GM04503 (cell line): Measurements from ENCODE around the gene FILIP1.
A peak's percentile ranks its signal among the peaks of the same experiment; 100 is the strongest.
"Not testable (repeated sequence)": the region's sequence is repeated elsewhere in the genome, so short reads cannot be mapped to it uniquely, and the experiment has no call there.

ENCODE experiments used
- DNase-seq: peaks from one replicate; pipeline ENCODE4 v3.0.0-alpha.2; 2012; ENCODE audit warnings: low read depth

Gene FILIP1

DNA sequence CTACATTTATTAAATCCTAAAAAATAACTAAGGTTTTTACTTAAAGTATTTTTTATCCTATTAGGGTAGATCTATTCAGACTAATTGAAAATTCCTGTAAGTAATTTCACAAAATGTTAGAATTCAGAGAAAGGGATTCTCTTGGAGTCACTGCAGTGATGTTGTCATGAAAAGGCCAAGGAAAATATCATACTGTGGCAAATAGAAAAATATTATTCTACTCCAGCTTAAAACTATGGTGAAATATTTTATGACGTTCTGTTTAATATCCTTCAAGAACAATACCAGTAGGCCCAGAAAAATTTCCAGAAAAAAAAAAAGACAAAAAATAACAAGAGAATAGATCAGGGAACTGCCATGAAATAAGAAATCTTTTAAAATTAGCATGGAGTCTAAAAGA lies 73.6 kb downstream of the FILIP1 start:
- DNase-seq, result no peak

DNA sequence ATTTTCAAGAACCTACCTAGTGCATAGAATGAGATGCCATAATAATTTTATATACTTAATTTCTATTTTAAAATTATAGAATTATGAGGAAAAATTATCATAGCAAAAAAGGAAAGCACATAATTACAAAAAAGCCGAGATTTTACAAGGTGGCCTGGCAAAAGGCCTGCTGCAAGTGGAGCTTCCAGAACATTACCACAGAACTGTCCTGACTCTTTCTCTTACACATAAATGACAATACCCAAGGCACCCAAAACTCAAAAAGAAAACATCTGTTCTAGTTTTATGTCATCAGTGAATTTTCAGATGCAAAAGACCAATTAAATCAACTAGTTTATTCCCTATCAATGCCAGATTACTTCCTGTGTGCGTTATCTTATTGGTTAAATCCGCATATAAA lies 74.2 kb downstream of the FILIP1 start:
- DNase-seq, result no peak

- DNase-seq, result no peak
Measured at GRCh38 chr6:75418233-75418632, 75.4 kb downstream of the FILIP1 start.

- no peak for DNase-seq
Measured at GRCh38 chr6:75416443-75416842, 77.2 kb downstream of the FILIP1 start.

DNA sequence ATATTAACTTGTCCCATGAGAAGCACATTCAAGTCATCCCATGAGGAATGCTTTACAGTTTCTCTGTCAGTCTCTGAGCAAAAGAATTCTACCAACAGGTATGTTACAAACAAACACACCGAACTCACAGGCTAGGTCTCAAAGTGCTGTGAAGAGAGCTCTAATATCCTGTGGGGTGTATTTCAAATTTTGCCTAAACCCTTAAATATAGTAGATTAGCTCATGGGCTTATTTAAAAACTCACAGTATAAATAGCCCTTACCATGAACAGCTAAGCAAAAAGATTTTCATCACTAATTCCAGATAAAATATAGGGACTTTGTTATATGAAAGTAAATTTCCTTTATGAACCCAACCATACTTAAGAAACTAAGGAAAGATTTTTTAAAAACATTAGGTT lies 77.8 kb downstream of the FILIP1 start:
- DNase-seq, result no peak

DNA sequence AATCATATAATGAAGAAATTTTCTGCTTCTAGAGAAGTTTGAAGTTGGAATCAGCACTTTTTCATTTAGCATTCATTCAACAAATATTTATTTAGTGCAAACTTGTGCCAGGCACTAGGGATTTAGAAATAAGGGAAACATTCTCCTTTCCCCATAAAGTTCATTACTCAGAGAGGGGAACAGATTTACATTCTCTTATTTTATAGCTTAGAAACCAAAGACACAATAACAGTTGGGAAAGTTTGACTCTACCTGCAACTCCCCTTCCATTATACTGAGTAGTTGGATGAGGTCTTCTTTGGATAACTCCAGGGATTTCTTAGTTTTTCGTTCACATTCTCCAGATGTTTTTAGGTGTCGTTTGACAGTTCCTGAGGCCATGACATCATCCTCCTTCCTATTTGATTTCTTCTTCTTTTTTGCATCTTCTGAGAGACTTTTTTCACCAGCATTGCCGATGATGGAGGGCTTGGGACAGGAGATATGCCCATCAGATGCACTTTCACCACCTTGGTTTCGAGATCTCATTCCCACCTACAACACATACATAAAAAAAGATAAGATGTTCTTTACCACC lies 79.1 kb downstream of the FILIP1 start:
- no peak for DNase-seq

DNA sequence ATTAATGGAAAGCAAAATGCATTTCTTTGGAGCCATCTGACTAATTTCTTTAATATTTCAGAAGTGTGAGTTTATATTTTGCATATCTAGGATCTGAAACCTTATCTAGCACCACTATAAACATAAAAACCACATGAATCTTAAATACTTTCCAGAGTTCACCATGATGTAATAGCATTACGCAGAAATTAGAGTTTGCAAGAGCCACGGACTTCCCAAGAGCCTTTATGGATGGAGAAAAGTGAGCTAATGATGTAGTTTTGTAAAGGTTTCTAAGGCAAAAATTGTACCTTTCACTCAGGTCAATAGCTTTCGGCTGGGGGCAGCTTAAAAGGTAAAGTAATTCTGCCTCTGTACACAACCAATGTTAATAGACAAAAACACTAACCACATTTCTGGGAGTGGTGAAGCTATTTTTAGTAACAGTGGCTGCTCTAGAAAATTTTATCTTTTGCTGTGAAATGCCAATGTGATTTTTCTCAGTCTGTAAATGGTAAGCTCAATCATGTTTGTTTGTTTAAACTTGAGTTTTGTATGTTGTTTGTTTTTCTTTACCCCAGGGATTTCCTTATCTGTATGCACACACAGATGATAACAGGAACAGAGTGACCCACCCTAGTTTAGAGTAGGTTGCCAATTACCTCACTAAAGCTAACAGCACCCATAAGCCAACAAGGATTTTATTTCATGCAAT lies 80.5 kb downstream of the FILIP1 start:
- no peak for DNase-seq

DNA sequence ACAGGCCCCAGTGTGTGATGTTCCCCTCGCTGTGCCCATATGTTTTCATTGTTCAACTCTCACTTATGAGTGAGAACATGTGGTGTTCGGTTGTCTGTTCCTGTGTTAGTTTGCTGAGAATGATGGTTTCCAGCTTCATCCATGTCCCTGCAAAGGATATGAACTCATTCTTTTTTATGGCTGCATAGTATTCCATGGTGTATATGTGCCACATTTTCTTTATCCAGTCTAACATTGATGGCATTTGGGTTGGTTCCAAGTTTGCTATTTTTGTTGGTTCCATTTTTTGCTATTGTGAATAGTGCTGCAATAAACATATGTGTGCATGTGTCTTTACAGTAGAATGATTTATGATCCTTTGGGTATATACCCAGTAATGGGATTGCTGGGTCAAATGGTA lies 83.0 kb downstream of the FILIP1 start:
- not testable (repeated sequence) for DNase-seq

- DNase-seq, result no peak
Measured at GRCh38 chr6:75409928-75410327, 83.7 kb downstream of the FILIP1 start.

DNA sequence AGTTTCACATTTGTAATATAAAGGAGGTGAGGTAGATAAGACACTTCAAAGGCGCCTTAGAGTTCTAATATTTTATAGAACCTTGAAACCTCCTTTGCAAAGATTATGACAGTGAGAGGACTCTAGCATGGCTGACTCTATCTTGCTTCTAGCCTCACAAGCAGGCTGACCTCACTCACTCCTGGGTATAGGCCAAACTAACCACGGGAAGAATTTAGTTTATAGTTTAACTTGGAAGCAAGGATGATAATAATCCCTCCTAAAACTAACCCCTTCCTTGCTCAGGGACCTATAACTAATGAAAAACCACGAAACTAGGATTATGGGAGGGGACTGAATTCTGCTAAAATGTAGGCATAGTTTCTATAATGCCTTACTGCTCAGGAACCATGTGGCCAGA lies 84.3 kb downstream of the FILIP1 start:
- DNase-seq, result no peak

DNA sequence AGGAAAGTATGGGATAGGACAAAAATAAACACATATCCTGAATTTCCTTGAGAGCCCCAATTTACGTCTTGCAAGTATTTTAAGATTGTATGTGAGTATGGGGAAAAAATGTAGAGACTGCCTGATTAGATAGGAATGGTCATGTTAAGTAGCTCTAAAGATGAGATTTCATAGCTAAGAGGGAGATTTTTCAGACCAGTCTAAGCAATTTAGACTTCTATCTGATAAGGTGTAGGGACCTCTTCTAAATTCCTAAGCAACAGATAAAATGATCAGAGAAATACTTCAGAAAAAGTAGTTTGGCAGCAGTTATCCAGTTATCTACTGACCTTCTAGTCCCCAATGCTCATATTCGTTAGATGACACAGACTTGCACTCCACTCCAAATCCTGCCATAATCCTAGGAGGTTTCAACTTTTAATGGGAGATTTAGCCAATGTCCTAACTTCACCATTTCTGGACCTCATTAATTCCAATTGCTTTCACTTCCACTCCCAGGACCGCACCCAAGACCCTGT lies 90.0 kb downstream of the FILIP1 start:
- no peak for DNase-seq

GRCh38 chr6:75402296-75402695 lies 91.3 kb downstream of the FILIP1 start:
- DNase-seq, result peak; percentile 61

GRCh38 chr6:75397656-75398465 lies 95.7 kb downstream of the FILIP1 start:
- peak; percentile 31 for DNase-seq

- no peak for DNase-seq
Measured at GRCh38 chr6:75397171-75397570, 96.4 kb downstream of the FILIP1 start.

- DNase-seq, result no peak
Measured at GRCh38 chr6:75396005-75396800, 97.4 kb downstream of the FILIP1 start.

DNA sequence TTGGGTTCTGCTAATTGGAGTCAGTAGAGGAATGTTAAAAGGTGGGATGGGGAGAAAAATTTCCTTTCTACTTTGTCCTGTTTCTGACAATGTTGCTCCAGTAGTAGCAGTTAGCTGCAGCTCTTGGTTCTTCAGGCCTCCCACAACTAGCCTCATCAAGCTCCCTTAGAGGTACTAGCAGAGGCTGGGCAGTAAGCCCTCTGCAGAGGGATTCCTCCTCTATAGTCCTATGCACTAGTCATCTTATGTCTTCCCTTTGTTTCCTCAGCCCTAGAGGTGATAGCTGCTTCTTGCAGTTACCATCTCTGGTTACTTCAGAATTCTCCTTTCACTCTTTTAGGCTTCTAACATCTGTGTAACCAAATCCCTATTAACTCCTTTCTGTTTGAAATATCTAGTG lies 99.8 kb downstream of the FILIP1 start:
- DNase-seq, result no peak

DNA sequence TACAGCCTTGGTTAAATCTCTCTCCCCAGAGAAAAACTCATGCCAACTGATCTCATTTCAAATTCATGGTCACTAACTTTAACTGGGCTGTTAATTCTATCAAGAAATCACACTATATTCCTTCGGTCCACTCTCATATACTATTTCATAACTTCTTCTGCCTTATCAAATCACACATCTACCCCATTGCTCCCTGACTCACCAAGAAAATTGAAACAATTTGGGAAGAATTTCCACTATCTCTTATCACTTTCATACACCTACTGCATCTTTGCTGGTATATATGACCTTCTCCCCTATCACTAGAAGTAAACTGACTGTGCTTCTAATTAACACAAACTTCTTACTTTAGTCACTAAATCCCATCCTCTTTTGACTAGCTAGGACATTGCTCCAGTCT lies 102.3 kb downstream of the FILIP1 start:
- DNase-seq, result no peak

GRCh38 chr6:75386050-75386770 lies 107.4 kb downstream of the FILIP1 start:
- DNase-seq, result peak; percentile 67

DNA sequence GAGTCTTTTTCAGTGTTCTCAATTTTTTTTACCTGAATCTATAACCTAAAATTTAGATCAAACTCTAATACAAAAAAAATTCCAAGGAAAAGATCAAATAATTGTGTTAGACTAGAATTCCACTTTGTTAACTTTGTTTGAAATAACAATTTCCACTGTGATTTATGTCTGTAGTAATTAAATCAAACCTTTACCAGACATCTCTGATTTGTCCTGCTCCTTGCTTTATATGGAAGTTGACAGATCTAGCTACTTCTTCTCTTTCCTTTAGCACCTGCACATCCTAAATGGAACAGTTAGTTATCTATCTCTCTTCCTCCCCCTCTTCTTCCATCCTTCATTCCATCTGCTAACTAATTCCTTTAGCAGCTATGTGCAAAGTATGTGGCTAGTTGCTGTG lies 109.5 kb downstream of the FILIP1 start:
- no peak for DNase-seq

DNA sequence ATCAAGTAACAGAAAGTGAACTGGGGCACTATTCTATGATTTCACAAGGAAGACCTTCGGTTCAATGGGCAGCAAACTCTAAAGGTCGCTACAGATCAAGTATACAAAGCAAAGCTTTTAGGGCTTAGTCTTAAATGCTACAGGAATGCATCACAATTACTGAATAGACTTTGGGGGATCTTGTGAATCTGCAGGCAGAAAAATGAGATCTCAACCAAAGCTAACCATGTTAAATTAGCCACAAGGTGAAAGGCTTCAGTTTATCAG lies 111.0 kb downstream of the FILIP1 start:
- DNase-seq, result no peak

DNA sequence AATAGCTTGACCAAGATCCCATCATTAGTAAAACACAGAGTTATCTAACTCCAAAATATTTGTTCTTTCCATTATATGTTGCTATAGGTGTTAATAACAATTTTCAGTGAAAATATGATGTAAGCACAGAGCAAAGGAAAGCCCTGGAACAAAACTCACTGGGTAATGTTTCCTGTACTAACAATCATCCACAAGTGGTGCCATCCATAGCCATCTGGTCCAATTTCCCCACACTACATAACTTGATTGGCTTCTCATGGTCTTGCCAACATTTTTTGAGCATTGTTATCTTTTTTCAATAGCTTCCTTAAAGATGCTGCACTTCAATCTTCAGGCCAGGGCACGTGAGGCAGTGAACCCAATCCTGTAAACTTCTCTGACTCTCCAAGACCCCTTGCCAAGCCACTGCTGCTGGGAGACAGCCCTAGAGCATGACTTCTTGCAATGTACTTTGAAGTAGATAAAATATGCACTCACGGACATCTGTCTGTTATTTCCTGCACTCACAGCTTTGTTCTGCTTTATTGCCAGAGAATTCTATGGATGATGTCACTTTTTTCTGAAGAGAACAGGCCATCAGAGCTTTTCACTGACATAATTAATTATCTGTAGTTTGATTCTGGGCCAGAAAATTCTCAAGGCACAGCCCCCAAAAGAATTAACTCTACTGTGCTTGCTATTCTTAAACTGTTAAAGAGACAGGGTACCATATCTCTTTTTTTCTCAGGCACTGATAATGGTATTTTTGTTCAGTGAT lies 111.5 kb downstream of the FILIP1 start:
- DNase-seq, result no peak
